ENCODE data around the gene PRDM16. TPM values are rescaled to one million over a fixed set of nuclear protein-coding genes. Genes with fewer than 3 reads are reported as not detected.

PRDM16 gene
- total RNA-seq, 1 experiment from 2014 or later, result not detected

- intact Hi-C loops (cut with micrococcal nuclease), result no loop called here
- no peak for DNase-seq (ENCODE audit: unreplicated experiment)
- Mint-ChIP-seq H3K27ac (ENCODE audit: low read depth, unreplicated experiment) (no peak overlapping the region), H3K36me3 (ENCODE audit: insufficient read depth, unreplicated experiment) (peaks cover 19% of the 10 kb centered on the region), H3K9me3 (ENCODE audit: unreplicated experiment) (no peaks in the 10 kb centered on the region), H3K4me1 (ENCODE audit: insufficient read depth, unreplicated experiment) (peaks cover 10% of the 10 kb centered on the region), H3K4me3 (ENCODE audit: unreplicated experiment) (no peak overlapping the region), H3K27me3 (ENCODE audit: insufficient read depth, unreplicated experiment) (no peaks in the 10 kb centered on the region)
- TF ChIP-seq CTCF (IDR thresholded peaks at IDR 0.05; ENCODE audit: unreplicated experiment), result no peak
- BruUV-seq (replicated peaks), result no TSS peak
- ChIA-PET POLR2A (no interaction called here), CTCF (interaction anchor here (1.1 to 9.9 kb wide), 2 partner anchors 8 to 28 kb away, joined by 5 to 198 read pairs; no protein-coding TSS in a partner anchor)
Observed at GRCh38 chr1:3479511-3480368, 410.7 kb downstream of the PRDM16 start.

GRCh38 chr1:3480369-3480719, 411.3 kb downstream of the PRDM16 start:
- TF ChIP-seq CTCF (IDR thresholded peaks at IDR 0.05; ENCODE audit: unreplicated experiment), result no peak
- DNase-seq (ENCODE audit: unreplicated experiment), result no peak
- POLR2A ChIA-PET, result no interaction called here
- Mint-ChIP-seq H3K4me1 (ENCODE audit: insufficient read depth, unreplicated experiment) (peaks cover 10% of the 10 kb centered on the region), H3K27ac (ENCODE audit: low read depth, unreplicated experiment) (no peak overlapping the region), H3K4me3 (ENCODE audit: unreplicated experiment) (no peak overlapping the region), H3K27me3 (ENCODE audit: insufficient read depth, unreplicated experiment) (no peaks in the 10 kb centered on the region), H3K9me3 (ENCODE audit: unreplicated experiment) (no peaks in the 10 kb centered on the region), H3K36me3 (ENCODE audit: insufficient read depth, unreplicated experiment) (peaks cover 19% of the 10 kb centered on the region)
- BruUV-seq (replicated peaks), result no TSS peak
- intact Hi-C loops (cut with micrococcal nuclease), result no loop called here
- CTCF ChIA-PET, result interaction anchor here (1.1 to 9.9 kb wide), 3 partner anchors 8 to 28 kb away, joined by 5 to 198 read pairs (median 5); no protein-coding TSS in a partner anchor

- Mint-ChIP-seq H3K27me3 (ENCODE audit: insufficient read depth, unreplicated experiment) (no peaks in the 10 kb centered on the region), H3K4me1 (ENCODE audit: insufficient read depth, unreplicated experiment) (peaks cover 10% of the 10 kb centered on the region), H3K36me3 (ENCODE audit: insufficient read depth, unreplicated experiment) (peaks cover 19% of the 10 kb centered on the region), H3K9me3 (ENCODE audit: unreplicated experiment) (no peaks in the 10 kb centered on the region), H3K4me3 (ENCODE audit: unreplicated experiment) (no peak overlapping the region), H3K27ac (ENCODE audit: low read depth, unreplicated experiment) (no peak overlapping the region)
- intact Hi-C loops (cut with micrococcal nuclease), result no loop called here
- CTCF ChIA-PET, result interaction anchor here (1.1 to 9.9 kb wide), 4 partner anchors 8 to 29 kb away, joined by 5 to 198 read pairs (median 10); no protein-coding TSS in a partner anchor
- no peak for TF ChIP-seq CTCF (IDR thresholded peaks at IDR 0.05; ENCODE audit: unreplicated experiment)
- no peak for DNase-seq (ENCODE audit: unreplicated experiment)
- POLR2A ChIA-PET, result interaction anchor here (0.6 to 1.7 kb wide), 2 partner anchors 8 to 236 kb away, joined by 5 to 17 read pairs; no protein-coding TSS in a partner anchor
- BruUV-seq (replicated peaks), result no TSS peak
Observed at GRCh38 chr1:3481046-3481445, 412.0 kb downstream of the PRDM16 start.

- Mint-ChIP-seq H3K9me3 (ENCODE audit: unreplicated experiment) (no peaks in the 10 kb centered on the region), H3K4me1 (ENCODE audit: insufficient read depth, unreplicated experiment) (peaks cover 10% of the 10 kb centered on the region), H3K27me3 (ENCODE audit: insufficient read depth, unreplicated experiment) (no peaks in the 10 kb centered on the region), H3K27ac (ENCODE audit: low read depth, unreplicated experiment) (no peak overlapping the region), H3K36me3 (ENCODE audit: insufficient read depth, unreplicated experiment) (peaks cover 19% of the 10 kb centered on the region), H3K4me3 (ENCODE audit: unreplicated experiment) (no peak overlapping the region)
- ChIA-PET POLR2A (interaction anchor here (0.6 to 2.0 kb wide), 5 partner anchors 9 to 235 kb away, joined by 3 to 17 read pairs (median 5); no protein-coding TSS in a partner anchor), CTCF (interaction anchor here (0.8 to 9.9 kb wide), 7 partner anchors 9 to 138 kb away, joined by 3 to 198 read pairs (median 4); no protein-coding TSS in a partner anchor)
- no peak for DNase-seq (ENCODE audit: unreplicated experiment)
- intact Hi-C loops (cut with micrococcal nuclease), result no loop called here
- TF ChIP-seq CTCF (IDR thresholded peaks at IDR 0.05; ENCODE audit: unreplicated experiment), result no peak
- BruUV-seq (replicated peaks), result no TSS peak
Observed at GRCh38 chr1:3481836-3482375, 412.9 kb downstream of the PRDM16 start.

All from MCF 10A (cell line).